ENCODE results near the gene CACNA2D2.
"Not testable (repeated sequence)": the region's sequence is repeated elsewhere in the genome, so short reads cannot be mapped to it uniquely, and the experiment has no call there.

CACNA2D2 gene

DNA sequence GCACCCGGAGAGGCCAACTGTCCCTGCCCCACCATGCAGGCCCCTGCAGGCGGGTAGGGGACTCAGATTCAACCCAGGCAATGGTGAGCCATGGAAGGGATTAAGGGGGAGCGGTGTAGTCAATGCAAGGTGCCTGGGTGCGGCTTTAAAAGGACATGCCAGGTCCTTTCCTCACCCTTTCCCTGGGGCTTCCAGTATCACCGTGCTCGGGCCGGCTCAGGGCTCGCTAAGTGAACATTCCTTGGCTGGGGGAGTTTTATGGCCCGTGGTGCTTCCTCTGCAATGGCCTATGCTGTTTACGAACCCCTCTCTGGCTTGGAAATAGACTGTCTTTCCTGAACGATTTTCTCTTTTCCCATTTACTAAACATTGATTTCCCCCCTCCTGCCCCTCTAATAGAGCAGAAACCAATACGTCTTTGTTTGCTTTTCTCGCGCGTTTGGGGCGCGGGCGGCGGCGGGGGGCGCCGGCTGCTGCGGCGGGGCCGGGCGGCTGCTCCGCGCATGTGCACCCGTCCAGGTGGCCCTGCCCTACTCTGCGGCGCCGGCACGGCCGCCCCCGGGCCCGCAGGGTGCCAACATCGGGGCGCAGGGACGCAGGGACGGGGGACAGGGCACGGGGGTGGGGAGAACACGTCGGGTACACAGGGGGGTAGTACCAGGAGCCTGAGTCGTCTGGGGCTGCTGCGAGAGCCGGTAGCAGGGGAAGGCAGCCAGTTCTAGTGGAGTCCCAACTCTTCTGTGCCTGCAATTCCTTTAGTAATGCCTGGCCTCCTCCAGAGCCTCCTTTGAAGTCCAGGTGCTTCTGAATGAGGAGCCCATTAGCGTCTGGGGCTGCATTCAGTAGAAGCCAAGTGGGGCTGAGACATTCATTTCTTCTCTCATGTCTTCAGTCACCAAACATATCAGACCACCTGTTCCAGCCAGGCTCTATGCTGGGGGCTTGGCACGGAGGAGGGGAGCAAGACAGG is 26.9 kb upstream of the CACNA2D2 start:
- no peak for DNase-seq (ENCODE audit: low read depth in 2 of 2)

- DNase-seq (ENCODE audit: low read depth in 2 of 2), result peak; percentile 11 to 16
Observed at GRCh38 chr3:50525987-50526386, 22.6 kb upstream of the CACNA2D2 start.

GRCh38 chr3:50525191-50525910 is 21.9 kb upstream of the CACNA2D2 start:
- DNase-seq (ENCODE audit: low read depth in 2 of 2), result no peak

- DNase-seq (ENCODE audit: low read depth in 2 of 2), result no peak
Observed at GRCh38 chr3:50524746-50525145, 21.3 kb upstream of the CACNA2D2 start.

DNA sequence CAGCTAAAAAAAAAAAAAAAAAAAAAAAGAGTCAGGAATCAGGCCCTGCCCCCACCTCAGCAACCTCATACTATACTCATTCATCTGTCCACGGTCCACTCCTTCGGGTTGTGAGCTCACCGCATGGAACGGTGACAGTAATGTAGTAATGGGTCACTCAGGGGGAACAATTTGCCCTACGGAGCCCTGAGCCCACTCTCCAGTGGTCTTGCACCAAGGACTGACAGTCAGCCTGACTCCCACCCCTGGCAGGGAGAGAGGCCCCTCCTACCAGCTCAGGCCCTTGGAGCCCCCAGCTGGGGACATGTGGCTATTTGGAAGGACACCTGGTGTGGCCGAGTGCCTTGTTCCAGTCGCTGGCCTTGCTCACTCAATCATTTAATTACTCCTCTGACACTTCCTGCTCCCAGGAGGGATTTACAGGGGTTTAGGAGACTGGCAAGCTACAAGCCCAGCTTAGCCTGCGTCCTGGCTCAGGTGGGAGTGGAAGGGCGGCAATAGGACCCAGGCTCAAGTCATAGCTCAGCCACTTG is 19.9 kb upstream of the CACNA2D2 start:
- DNase-seq (ENCODE audit: low read depth in 2 of 2), result no peak

- no peak for DNase-seq (ENCODE audit: low read depth in 2 of 2)
Observed at GRCh38 chr3:50521572-50521971, 18.1 kb upstream of the CACNA2D2 start.

DNA sequence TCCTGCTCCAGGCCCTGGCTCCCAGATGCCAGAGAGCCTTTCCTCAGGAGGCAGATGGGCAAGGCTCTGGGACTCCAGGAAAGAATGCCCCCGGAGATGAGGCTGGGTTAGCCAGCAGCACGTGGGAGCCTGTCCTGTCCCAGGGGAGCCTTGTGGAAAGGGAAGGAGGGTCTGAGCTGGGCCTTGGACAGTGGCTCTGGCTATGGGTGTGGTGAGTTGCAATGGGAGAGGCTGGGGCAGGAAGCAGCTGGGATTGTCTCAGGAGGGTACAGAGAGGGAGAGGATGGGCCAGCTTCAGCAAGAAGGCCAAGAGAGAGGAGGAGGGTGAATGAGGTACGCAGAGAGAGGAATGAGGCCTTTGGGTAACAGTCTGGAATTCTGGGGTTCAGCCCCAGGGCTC is 17.4 kb upstream of the CACNA2D2 start:
- no peak for DNase-seq (ENCODE audit: low read depth in 2 of 2)

DNA sequence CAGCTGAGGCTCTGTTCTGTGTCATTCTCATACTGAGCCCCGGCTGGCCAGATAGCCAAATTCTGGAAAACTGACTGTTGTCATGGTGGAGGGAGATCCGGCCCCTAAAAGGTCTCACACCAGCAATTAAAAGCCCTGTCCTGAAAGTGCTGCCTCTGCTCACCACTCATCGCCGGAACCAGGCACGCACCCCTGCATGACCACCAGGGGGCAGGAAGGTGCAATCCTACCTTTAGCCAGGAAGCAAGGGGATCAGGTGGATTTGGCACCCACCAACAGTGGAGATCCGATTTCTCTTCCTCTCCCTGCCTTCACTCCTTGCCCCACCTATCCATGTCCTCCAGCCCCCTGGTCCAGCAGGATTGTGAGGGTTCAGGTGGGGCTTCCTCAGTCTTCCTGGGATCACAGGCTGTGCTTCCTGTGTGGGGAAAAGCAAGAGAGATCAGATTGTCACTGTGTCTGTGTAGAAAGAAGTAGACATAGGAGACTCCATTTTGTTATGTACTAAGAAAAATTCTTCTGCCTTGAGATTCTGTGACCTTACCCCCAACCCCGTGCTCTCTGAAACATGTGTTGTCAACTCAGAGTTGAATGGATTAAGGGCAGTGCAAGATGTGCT is 16.1 kb upstream of the CACNA2D2 start:
- DNase-seq (ENCODE audit: low read depth in 2 of 2), result peak; percentile 35 to 46

- DNase-seq (ENCODE audit: low read depth in 2 of 2), result no peak
Observed at GRCh38 chr3:50518436-50518835, 15.0 kb upstream of the CACNA2D2 start.

GRCh38 chr3:50517721-50518206 is 14.3 kb upstream of the CACNA2D2 start:
- no peak for DNase-seq (ENCODE audit: low read depth in 2 of 2)

GRCh38 chr3:50516440-50516871 is 13.0 kb upstream of the CACNA2D2 start:
- no peak for DNase-seq (ENCODE audit: low read depth in 2 of 2)

DNA sequence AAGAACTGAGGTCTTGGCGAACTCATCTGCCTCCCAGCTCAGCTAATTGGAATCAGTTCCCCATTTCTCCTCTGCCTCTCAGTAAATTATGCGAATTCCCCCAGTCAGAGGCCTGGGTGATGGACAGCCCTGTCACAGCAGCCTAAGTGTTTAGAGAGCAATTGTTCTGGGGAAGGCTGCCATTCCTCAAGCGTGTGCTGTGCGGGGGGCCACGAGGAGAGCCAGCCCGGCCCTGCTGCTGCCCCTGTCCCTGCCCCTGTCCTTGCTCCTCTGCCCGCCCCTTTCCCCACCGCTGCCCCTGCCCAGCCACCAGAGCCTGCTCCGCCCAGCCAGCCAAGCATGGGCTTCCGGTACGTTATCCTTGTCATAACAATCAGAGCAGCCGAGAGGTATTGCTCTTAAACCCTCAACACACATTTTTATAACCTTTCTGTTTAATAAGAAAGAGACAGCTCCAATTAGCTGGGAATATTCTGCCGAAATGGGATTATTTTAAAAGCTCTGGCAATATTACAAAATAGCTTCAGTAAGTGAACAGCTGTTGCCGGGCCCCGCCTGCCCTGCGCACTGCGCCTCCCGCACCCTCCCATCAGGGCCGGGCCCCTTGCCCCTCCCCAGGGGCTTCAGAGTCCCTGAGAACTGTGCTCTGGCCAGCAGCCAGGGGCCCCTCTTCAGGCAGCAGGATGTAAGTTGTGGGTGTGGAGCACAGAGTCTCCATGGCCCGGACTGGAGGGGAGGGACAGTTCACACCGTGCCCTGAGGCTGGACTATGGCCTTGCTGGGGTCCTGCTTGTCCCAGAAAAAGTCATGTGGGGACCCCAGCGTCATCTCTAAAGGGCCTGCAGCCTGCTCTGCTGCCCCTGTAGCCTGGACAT is 12.4 kb upstream of the CACNA2D2 start:
- no peak for DNase-seq (ENCODE audit: low read depth in 2 of 2)

DNA sequence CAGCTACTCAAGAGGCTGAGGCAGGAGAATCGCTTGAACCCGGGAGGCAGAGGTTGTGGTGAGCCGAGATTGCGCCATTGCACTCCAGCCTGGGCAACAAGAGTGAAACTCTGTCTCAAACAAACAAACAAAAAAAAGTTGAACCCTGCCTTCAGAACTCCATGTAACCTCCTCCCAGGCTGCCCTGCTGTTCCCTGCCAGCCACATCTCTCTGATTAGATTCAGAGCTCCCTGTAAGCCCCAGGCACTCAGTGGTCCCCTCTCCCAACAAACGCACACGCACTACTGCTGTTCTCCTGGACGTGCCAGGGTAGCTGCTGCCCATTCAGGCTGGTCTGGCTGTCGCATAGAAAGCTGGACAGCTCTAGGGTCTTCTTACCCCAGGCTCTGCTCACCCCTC is 9.5 kb upstream of the CACNA2D2 start:
- DNase-seq (ENCODE audit: low read depth in 2 of 2), result not testable (repeated sequence)

DNA sequence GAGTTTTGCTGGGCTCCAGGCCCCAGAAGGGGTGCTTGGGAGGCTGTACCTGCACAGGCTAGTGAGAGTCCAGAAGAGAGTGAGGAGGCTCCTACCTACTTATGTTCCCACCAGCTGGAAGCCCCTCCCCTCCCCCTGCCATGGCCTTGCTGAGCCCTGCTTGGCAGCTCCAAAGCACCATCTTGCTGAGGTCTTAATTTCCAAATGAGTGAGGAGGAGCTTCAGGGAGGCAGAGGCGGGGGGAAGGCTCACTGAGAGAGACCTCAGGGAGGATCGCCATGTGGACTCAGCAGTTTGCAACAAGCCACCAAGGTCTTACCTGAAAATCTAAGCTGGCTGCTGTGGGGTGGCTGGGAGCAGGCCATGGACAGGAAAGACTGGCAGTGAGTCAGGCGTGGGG is 8.7 kb upstream of the CACNA2D2 start:
- no peak for DNase-seq (ENCODE audit: low read depth in 2 of 2)

GRCh38 chr3:50510325-50510724 is 6.9 kb upstream of the CACNA2D2 start:
- no peak for DNase-seq (ENCODE audit: low read depth in 2 of 2)

- no peak for DNase-seq (ENCODE audit: low read depth in 2 of 2)
Observed at GRCh38 chr3:50509715-50510114, 6.3 kb upstream of the CACNA2D2 start.

DNA sequence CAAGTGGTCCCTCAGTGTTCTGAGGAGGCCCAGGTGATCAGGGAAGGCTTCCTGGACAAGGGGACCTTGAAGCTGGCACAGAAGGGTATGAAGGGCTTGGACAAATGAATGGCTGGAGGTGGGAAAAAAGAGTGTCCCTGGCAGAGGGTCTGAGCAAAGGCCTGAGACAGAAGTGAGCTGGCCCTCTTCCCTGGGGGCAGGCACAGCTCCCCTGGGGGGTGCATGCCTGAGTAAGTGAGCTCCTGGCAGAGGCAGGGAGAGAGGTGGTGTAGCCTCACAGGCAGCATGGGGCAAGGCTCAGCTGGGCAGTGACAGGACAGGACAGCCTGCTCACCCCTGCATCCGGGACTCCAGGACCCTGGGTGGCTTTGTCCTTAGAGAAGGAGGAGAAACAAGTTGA is 5.4 kb upstream of the CACNA2D2 start:
- no peak for DNase-seq (ENCODE audit: low read depth in 2 of 2)

- DNase-seq (ENCODE audit: low read depth in 2 of 2), result no peak
Observed at GRCh38 chr3:50506169-50506568, 2.7 kb upstream of the CACNA2D2 start.

DNA sequence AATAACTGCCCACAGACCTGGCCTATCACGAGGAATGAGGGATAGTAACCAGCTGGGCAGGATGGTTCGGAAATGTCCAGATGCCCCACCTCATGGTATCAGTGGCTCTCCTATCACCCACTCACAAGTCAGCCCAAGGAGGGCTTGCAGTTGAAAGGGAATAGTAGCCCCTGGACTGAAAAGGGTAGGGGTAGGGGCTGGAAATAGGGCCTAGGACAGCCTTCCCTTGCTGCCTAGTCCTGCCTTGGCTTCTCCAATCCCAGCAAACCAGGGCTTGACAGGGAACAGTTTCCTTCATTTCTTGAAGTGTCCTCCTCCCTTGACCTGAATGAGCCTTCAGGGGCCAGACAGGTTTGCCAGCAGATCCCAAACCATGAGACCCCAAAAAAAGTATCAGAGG is 1.2 kb upstream of the CACNA2D2 start:
- no peak for DNase-seq (ENCODE audit: low read depth in 2 of 2)

DNA sequence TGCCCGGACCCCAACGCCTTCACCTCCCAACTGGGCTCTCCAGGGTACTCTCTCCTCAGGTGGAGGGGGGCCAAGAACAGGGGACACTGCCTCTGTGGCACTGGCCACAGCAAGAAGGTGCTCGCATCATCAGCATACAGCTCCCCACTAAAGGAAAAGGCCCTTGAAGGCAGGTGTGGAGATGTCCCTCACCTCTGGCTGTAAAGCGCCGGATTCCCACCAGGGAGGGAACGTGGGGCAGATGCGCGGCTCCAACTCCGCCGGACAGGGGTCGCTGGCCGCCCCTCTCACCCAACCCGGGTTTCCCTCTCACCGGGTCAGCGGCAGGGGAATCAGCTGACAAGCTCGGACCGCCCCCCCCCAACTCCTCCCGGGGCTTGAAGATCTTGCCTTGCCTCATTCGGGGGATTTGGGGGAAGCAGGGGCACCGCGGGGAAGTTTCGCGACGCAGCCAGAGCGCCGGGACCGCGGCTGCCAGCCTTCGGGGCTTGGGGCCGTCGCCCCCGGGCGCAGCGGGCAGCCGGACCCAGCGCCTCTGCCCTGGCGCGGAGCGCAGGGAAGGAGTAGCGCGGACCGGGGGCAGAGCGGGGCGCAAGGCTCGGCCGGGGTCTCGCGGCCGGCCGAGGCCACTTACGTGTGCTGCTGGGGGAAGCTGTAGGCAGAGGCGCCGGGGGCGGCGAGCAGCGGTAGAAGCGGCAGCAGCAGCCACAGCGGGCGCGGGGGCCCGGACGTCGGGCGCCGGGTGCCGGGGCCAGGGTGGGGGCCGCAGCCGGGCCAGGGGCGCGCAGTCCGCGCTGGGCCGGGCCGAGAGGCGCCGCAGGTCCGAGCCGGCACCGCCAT is 630 bp downstream of the CACNA2D2 start:
- DNase-seq (ENCODE audit: low read depth in 2 of 2), result no peak
